Stomach (tissue), 9 donors: ENCODE measurements around the gene CYP46A1. TPM values are rescaled to one million over a fixed set of nuclear protein-coding genes. Genes with fewer than 3 reads are reported as not detected.

Source experiments
- DNase-seq, 2 donors: peaks; one replicate each; pipeline versions ENCODE4 v3.0.0 to v3.0.0-alpha.2; 2013 to 2019
- H3K27ac ChIP-seq, 5 donors: fragments of 200-600 bp in 4 of 5; sonication (generic) in 4 of 5; one replicate each; pipeline ENCODE4 v1.5.1; 2013 to 2019; ENCODE audit warnings: mild to moderate bottlenecking in 1 of 5, moderate library complexity in 1 of 5
- H3K27me3 ChIP-seq, 3 donors: fragments of 200-600 bp; sonication (generic); one replicate each; pipeline ENCODE4 v1.5.1; 2017 to 2019; ENCODE audit warnings: mixed run types in 1 of 3
- H3K36me3 ChIP-seq, 4 donors: fragments of 200-600 bp; sonication (generic); 1 replicate in 3 of 4; 2 replicates in 1 of 4; pipeline ENCODE4 v1.5.1; 2016 to 2019
- H3K4me1 ChIP-seq, 4 donors: fragments of 200-600 bp; sonication (generic); one replicate each; pipeline ENCODE4 v1.5.1; 2016 to 2019
- H3K4me3 ChIP-seq, 4 donors: fragments of 200-600 bp; sonication (generic) in 3 of 4; one replicate each; pipeline ENCODE4 v1.5.1; 2016 to 2019; ENCODE audit warnings: mild to moderate bottlenecking in 1 of 4
- H3K9me3 ChIP-seq, 4 donors: fragments of 200-600 bp; sonication (generic); one replicate each; pipeline ENCODE4 v1.5.1; 2016 to 2019
- EP300 ChIP-seq: sonication (generic); formaldehyde crosslinking; IDR thresholded peaks from one replicate; pipeline ENCODE4 v1.6.1; 2017; ENCODE audit warnings: antibody characterized with exemption
- POLR2A ChIP-seq, 4 donors: fragments of 450-650 bp; IDR thresholded peaks; one replicate each; pipeline ENCODE4 v1.6.1; 2016; ENCODE audit warnings: antibody characterized with exemption in 4 of 4, control low read depth in 2 of 4, mild to moderate bottlenecking in 1 of 4, moderate library complexity in 1 of 4
- POLR2AphosphoS5 ChIP-seq, 3 donors: sonication (generic); formaldehyde crosslinking; IDR thresholded peaks; one replicate each; pipeline ENCODE4 v1.6.1; 2016; ENCODE audit warnings: antibody characterized with exemption in 3 of 3
- WGBS, 5 donors: extraction: QIAGEN DNeasy Blood & Tissue Kit in 3 of 5; methylation state at CpG; one replicate each; pipeline versions ENCODE4 v1.1.5 to v1.1.7; 2013 to 2018; 5-methylcytosine and 5-hydroxymethylcytosine counted together
- intact Hi-C: fragments of 100-400 bp; cut with DNase I; formaldehyde crosslinking; loops from one replicate; pipeline ENCODE4 v1.15.1; 2023; ENCODE audit warnings: low total_unique reads
- polyA plus RNA-seq, 3 donors: library from polyadenylated mRNA; stranded (reverse); fragments of 200-250 nt; gene quantifications; one replicate each; pipeline ENCODE4 v1.2.3, GENCODE V29; 2013
- total RNA-seq, 5 donors: library from RNA; depleted of rRNA; stranded (reverse); fragments of >200 nt; gene quantifications; one replicate each; pipeline versions ENCODE4 v1.1.0 to v1.2.3, GENCODE V29; 2014 to 2016
- TF ChIP-seq, protein P1 (sequence below), 7 experiments: fragments of 450-650 bp in 4 of 7; fragments of 200-600 bp in 3 of 7; sonication (generic) in 3 of 7; IDR thresholded peaks; one replicate each; pipeline ENCODE4 v1.5.1; 2016 to 2019; ENCODE audit warnings: antibody characterized with exemption in 7 of 7, control low read depth in 2 of 7, mild to moderate bottlenecking in 1 of 7
- donor health status: healthy with polysubstance abuse.
- donor health status: Bipolar disorder and iron deficiency.
- donor health status: healthy.

The CYP46A1 gene
- total and polyA plus RNA-seq, 8 donors, result 0.15 to 2.9 (median 0.92) TPM; not detected in 2

DNA sequence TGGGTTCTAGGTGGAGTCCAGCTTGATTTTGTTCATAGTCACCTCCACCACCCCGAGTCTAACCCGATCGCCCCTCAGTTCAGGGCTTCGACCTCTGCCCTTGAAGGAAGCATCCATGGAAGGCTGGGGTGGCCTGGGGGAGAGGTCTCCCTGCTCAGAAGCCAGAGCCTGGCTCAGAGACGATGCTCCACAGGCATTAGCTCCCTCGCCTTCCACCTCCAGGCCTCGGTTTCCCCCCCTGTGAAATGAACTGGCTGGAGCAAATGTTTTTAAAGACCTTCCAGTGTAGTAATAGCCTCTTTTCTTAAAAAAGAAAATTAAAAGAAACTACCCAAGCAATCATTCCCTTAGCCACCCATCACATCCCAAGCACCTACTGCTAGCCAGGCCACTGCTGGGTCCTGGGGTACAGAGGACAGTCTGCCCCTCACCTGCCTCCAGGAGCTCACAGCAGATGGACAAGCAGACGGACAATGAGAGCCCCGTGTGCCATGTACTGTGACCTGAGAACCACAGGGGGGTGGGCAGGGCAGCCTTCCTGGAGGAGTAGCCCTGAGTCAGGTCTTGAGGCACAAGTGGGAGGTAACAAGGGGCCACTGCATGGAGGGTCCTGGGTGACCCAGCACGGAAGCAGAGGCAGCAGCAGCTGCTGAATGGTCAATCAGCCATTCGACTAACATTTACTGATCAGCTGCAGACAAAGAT, 66.8 kb downstream of the CYP46A1 start:
- Histone ChIP-seq H3K27ac (peak overlapping the region in 4 of 5 donors; percentile 75 to 85 (median 78)), H3K9me3 (no peaks in the 10 kb centered on the region), H3K4me3 (no peak overlapping the region), H3K36me3 (no peaks in the 10 kb centered on the region), H3K4me1 (peaks cover 46 to 82% (median 75%) of the 10 kb centered on the region in 4 donors), H3K27me3 (peaks cover 0 to 12% (median 7%) of the 10 kb centered on the region in 3 donors)
- WGBS, 5 donors, result 84 to 91% (median 90%) methylated on average over 9 to 11 of the region's 11 CpGs
- DNase-seq, result no peak
- no peak for TF ChIP-seq POLR2AphosphoS5 (IDR thresholded peaks at IDR 0.05)
- TF ChIP-seq POLR2A (IDR thresholded peaks at IDR 0.05), result no peak
- intact Hi-C loops, result no loop called here

DNA sequence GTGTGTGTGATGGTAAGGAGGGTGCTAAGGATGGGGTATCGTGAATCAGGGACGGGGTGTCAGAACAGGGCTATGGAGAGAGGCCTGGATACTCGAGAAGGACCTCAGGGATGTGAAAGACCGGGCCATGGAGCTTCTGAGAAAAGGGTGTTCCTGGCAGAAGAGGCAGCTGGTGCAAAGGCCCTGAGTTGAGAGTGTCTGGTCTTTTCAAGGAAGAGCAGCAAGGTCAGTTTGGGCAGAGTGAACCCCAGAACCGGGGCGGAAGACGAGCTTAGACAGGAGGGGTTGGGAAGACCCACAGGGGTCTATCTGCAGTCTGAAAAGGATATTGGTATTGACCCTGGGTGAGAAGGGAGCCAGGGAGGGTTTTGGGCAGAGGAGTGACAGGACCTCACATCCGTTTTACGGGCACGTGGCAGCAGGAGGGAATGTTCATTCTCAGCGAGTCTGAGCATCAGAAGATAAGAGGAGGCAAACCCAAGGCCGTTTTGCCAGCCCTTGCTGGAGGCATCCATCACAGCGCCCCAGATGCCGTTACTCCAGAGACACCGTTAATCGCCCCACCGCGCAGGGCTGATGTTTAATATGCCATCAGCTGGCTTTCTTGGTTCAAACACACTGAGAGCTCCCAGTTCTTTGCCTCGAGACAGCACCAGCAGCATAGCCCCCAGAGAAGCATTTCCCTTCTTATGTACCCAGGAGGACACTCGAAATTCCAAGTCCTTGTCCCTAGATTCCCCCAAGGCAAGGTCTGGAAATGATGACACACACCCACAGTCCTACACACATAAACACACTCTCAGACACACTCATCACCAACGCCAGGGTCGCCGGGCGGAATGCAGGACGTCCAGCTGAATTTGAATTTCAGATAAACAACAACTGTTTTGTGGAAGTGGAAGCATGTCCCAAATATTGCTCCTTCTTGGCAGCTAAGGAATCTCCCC, 67.7 kb downstream of the CYP46A1 start:
- Histone ChIP-seq H3K36me3 (no peaks in the 10 kb centered on the region), H3K4me3 (no peak overlapping the region), H3K4me1 (peaks cover 44 to 82% (median 72%) of the 10 kb centered on the region in 4 donors), H3K27ac (peak overlapping the region; percentile 7 to 85 (median 77)), H3K27me3 (peaks cover 0 to 12% (median 7%) of the 10 kb centered on the region in 3 donors), H3K9me3 (no peaks in the 10 kb centered on the region)
- 53 to 65% (median 60%) methylated on average over 25 of the region's 25 CpGs for WGBS, 5 donors
- no peak for DNase-seq
- peak in 1 of 3 donors; percentile 73 for TF ChIP-seq POLR2AphosphoS5 (IDR thresholded peaks at IDR 0.05)
- TF ChIP-seq POLR2A (IDR thresholded peaks at IDR 0.05), result no peak
- intact Hi-C loops, result no loop called here

DNA sequence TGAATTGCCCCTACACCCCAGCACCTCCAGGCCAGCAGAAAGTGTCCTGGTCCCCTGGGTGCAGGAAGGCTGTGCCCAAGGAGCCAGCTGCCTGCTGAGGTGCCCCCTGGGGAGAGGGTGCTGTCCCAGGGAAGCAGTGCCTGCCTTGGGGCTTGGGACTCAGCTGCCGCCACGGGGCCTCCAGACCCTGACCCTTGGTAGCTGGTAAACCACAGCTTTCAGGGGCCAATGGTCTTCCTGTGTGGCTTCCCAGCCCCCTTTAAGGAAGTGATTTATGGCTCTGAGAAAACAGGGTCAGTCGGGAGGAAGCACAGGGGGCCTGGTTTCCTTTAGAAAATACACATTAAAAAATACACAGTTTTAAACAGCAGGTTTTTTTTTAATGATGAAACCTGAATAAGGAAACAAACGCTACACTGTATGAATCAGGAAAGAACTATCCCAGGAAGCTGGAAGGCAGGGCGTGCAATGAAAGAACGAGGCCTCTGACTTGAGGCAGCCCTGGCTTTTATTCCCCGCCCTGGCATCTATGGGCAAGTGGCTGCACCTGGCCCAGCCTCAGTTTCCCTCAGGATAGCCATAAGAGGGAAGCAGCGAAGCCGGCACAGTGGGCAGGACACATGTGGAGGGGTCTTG, 68.5 kb downstream of the CYP46A1 start:
- TF ChIP-seq POLR2AphosphoS5 (IDR thresholded peaks at IDR 0.05), result no peak
- TF ChIP-seq EP300, result no peak
- TF ChIP-seq, protein P1, sequence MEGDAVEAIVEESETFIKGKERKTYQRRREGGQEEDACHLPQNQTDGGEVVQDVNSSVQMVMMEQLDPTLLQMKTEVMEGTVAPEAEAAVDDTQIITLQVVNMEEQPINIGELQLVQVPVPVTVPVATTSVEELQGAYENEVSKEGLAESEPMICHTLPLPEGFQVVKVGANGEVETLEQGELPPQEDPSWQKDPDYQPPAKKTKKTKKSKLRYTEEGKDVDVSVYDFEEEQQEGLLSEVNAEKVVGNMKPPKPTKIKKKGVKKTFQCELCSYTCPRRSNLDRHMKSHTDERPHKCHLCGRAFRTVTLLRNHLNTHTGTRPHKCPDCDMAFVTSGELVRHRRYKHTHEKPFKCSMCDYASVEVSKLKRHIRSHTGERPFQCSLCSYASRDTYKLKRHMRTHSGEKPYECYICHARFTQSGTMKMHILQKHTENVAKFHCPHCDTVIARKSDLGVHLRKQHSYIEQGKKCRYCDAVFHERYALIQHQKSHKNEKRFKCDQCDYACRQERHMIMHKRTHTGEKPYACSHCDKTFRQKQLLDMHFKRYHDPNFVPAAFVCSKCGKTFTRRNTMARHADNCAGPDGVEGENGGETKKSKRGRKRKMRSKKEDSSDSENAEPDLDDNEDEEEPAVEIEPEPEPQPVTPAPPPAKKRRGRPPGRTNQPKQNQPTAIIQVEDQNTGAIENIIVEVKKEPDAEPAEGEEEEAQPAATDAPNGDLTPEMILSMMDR (IDR thresholded peaks at IDR 0.05), result no peak
- no peak for TF ChIP-seq POLR2A (IDR thresholded peaks at IDR 0.05)
- Histone ChIP-seq H3K4me1 (peaks cover 40 to 79% (median 68%) of the 10 kb centered on the region in 4 donors), H3K4me3 (no peak overlapping the region), H3K27me3 (peaks cover 0 to 12% (median 7%) of the 10 kb centered on the region in 3 donors), H3K27ac (peak overlapping the region; percentile 63 to 85 (median 77)), H3K9me3 (no peaks in the 10 kb centered on the region), H3K36me3 (no peaks in the 10 kb centered on the region)
- WGBS, 5 donors, result 26 to 39% (median 34%) methylated on average over 9 of the region's 9 CpGs
- intact Hi-C loops, result no loop called here
- DNase-seq, result peak in 1 of 2 donors; percentile 52

GRCh38 chr14:99753225-99754140, 69.4 kb downstream of the CYP46A1 start:
- H3K36me3 ChIP-seq, result no peaks in the 10 kb centered on the region
- intact Hi-C loops, result no loop called here
- peaks cover 40 to 88% (median 74%) of the 10 kb centered on the region in 4 donors for H3K4me1 ChIP-seq
- TF ChIP-seq POLR2A (IDR thresholded peaks at IDR 0.05), result no peak
- TF ChIP-seq, protein P1 (IDR thresholded peaks at IDR 0.05), result no peak
- no peak overlapping the region for H3K4me3 ChIP-seq
- peak overlapping the region; percentile 2 to 85 (median 77) for H3K27ac ChIP-seq
- 65 to 72% (median 67%) methylated on average over 13 to 16 of the region's 16 CpGs for WGBS, 5 donors
- no peaks in the 10 kb centered on the region for H3K9me3 ChIP-seq
- no peak for DNase-seq
- peaks cover 0 to 12% (median 7%) of the 10 kb centered on the region in 3 donors for H3K27me3 ChIP-seq
